IPS DF 6.9 (cell line): ENCODE measurements around the gene BANF2.
"Not testable (repeated sequence)": the region's sequence is repeated elsewhere in the genome, so short reads cannot be mapped to it uniquely, and the experiment has no call there.

Source experiments
- DNase-seq: peaks from one replicate; pipeline ENCODE4 v3.0.0-alpha.2; 2013; ENCODE audit warnings: low read depth, low spot score
- H3K27ac ChIP-seq: one replicate; pipeline ENCODE4 v1.5.1; 2013; ENCODE audit warnings: low read length, control low read depth
- H3K27me3 ChIP-seq: 2 replicates; pipeline ENCODE4 v1.6.1; 2013; ENCODE audit warnings: mild to moderate bottlenecking, low read length; ENCODE audit not compliant: control insufficient read depth, insufficient read depth
- H3K36me3 ChIP-seq: 2 replicates; pipeline ENCODE4 v1.6.1; 2013; ENCODE audit warnings: low read length; ENCODE audit not compliant: control insufficient read depth, insufficient read depth
- H3K4me1 ChIP-seq: 2 replicates; pipeline ENCODE4 v1.6.1; 2013; ENCODE audit warnings: low read length; ENCODE audit not compliant: control insufficient read depth, insufficient read depth
- H3K4me3 ChIP-seq: 2 replicates; pipeline ENCODE4 v1.5.1; 2013; ENCODE audit warnings: mild to moderate bottlenecking, low read length
- H3K9me3 ChIP-seq: 2 replicates; pipeline ENCODE4 v1.6.1; 2013; ENCODE audit warnings: low read length, inconsistent platforms; ENCODE audit not compliant: control insufficient read depth, insufficient read depth
- WGBS: extraction: QIAGEN DNeasy Blood & Tissue Kit; methylation state at CpG from one replicate; pipeline ENCODE4 v1.1.7; 2013; ENCODE audit warnings: mixed read lengths, missing lambda C conversion rate; ENCODE audit not compliant: insufficient read length, insufficient coverage; 5-methylcytosine and 5-hydroxymethylcytosine counted together

BANF2 gene

DNA sequence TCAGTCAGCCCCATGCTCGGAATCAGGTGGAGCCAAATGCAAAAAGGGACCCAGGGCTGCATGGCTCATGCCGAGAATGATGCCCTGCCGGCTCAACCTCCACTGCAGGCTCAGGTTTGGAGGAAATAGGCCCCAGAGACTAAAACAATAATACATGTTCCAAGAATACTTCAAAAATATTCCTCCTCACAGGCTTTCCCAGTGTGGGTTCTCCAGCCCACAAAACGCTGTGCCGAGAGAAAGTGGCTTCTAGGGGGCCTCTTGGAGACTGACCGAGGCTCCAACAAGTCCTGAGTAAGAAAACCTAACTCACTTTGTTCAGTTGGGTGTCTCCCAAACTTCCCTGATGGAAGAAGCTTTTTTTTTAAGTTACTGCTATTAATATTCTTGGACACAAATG is 73.9 kb downstream of the BANF2 start:
- whole genome bisulfite sequencing = no CpG with 5 or more reads among the region's 6 CpGs
- H3K4me1 ChIP-seq = no peaks in the 10 kb centered on the region
- no peak for DNase-seq

DNA sequence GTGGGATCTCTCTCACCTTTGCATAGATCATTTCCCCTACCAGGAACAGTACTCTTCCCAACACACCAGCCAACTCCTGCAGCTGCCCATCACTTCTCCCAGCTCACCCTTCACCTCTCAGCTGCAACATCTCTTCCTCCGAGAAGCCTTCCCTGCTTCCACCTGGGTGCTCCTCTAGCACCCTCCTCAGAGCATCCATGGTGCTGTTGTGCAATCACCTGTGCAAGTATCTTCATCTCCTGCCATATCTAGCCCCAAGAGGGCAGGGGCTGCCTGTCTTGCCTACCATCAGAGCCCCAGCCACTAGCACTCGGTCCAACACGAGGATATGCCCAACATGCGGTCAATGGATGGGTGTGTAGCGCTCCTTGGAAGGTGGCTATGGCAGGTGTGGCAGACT is 75.8 kb downstream of the BANF2 start:
- no CpG with 5 or more reads among the region's 5 CpGs for WGBS
- Histone ChIP-seq H3K9me3 (no peaks in the 10 kb centered on the region), H3K4me1 (no peaks in the 10 kb centered on the region)

More for the DNA sequence above, 73.9 kb downstream of the BANF2 start:
- Histone ChIP-seq H3K9me3 (no peaks in the 10 kb centered on the region), H3K4me3 (no peak overlapping the region), H3K27ac (no peak overlapping the region), H3K36me3 (no peaks in the 10 kb centered on the region), H3K27me3 (no peaks in the 10 kb centered on the region)

DNA sequence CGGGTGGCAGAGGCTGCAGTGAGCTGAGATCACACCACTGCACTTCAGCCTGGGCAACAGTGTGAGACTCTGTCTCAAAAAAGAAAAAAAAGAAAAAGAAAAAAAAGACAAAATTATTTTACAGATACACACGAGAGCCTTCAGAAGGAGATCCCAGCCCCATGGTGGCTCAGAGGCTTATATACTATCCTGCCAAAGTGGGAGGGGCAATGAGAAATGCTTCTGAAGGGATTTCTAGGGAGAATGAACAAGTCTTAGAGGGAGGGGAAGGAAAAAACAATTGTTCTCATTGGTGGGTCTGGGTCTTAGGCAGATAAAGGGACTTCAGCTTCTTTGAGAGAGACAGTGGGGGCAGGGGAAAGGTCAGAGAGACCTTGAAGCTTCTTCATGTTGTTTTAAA is 76.8 kb downstream of the BANF2 start:
- WGBS = no CpG with 5 or more reads among the region's 2 CpGs
- Histone ChIP-seq H3K4me1 (no peaks in the 10 kb centered on the region), H3K9me3 (no peaks in the 10 kb centered on the region)

More for the DNA sequence above, 75.8 kb downstream of the BANF2 start:
- no peak for DNase-seq
- Histone ChIP-seq H3K36me3 (no peaks in the 10 kb centered on the region), H3K4me3 (no peak overlapping the region), H3K27me3 (no peaks in the 10 kb centered on the region), H3K27ac (no peak overlapping the region)

DNA sequence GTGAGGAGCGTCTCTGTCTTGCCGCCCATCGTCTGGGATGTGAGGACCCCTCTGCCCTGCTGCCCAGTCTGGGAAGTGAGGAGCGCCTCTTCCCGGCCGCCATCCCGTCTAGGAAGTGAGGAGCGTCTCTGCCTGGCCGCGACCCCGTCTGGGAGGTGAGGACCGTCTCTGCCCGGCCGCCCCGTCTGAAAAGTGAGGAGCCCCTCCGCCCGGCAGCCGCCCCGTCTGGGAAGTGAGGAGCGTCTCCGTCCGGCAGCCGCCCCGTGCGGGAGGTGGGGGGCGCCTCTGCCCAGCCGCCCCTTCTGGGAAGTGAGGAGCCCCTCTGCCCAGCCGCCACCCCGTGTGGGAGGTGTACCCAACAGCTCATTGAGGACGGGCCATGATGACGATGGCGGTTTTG is 79.2 kb downstream of the BANF2 start:
- not testable (repeated sequence) for H3K9me3 ChIP-seq, H3K36me3 ChIP-seq, H3K4me3 ChIP-seq, DNase-seq, H3K27me3 ChIP-seq, H3K27ac ChIP-seq, H3K4me1 ChIP-seq
- WGBS = no CpG with 5 or more reads among the region's 32 CpGs

More for the DNA sequence above, 76.8 kb downstream of the BANF2 start:
- Histone ChIP-seq H3K4me3 (no peak overlapping the region), H3K27me3 (no peaks in the 10 kb centered on the region), H3K36me3 (no peaks in the 10 kb centered on the region), H3K27ac (no peak overlapping the region)
- no peak for DNase-seq

DNA sequence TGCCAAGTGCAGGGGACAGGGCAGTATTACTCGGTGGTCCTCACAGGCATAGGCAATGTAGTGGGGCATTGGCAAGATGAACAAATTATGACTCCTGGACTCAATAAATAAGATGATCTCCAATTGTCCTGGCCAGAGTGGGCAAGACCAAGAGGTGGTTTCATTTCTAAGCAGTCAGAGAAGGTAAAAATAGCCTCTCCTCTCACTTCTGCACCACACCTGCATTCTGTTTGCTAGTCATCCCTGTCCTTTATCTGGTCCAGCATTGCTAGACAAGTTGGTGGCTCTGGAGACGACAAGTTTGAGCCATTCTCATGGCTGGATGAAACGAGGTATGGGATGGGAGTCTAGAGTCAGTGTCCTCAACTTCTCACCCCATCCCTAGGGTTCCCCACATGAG is 83.0 kb downstream of the BANF2 start:
- H3K4me1 ChIP-seq = 0 out of 2 replicates have a peak, but pooled peaks cover 1% of the 10 kb centered on the region
- no peak overlapping the region for H3K4me3 ChIP-seq
- H3K36me3 ChIP-seq = no peaks in the 10 kb centered on the region
- no peak for DNase-seq
- no peak overlapping the region for H3K27ac ChIP-seq
- no peaks in the 10 kb centered on the region for H3K27me3 ChIP-seq
- no peaks in the 10 kb centered on the region for H3K9me3 ChIP-seq
- WGBS = no CpG with 5 or more reads among the region's 3 CpGs

DNA sequence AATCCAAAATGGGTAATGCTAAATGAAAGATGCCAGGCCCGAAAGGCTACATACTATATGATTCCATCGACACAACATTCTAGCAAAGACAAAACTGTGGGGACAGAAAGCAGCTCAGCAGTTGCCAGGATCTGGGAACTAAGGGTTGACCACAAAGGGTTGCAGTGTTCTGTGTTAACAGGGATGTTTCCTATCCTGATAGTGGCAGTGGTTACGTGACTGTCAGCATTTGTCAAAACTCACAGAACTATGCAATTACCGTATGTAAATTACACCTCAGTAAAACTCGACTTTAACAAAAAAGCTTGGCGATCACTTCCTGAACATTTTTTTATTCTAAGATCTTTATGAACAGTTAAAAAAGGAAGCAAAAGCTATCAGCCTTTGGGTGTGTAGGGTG is 83.9 kb downstream of the BANF2 start:
- whole genome bisulfite sequencing = no CpG with 5 or more reads among the region's 6 CpGs

DNA sequence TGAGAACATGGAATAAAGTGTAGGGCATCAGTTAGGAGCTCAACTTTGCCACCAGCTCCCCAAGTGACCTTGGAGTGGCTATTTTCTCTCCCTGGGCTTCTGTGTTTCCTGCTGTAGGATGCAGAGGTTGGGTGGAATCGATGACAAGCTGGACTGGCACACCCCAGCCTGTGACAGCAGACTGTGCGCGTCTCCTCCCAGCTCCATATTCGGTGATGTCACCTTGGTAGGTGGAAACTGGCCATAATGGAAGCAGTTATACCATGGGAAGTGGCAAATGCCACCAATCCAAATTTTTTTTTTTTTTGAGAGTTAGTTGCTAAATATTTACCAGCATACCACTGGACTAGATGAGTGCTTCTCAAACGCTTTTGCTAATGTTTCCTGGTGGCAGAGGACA is 85.2 kb downstream of the BANF2 start:
- no peaks in the 10 kb centered on the region for H3K27me3 ChIP-seq
- no CpG with 5 or more reads among the region's 5 CpGs for WGBS
- H3K9me3 ChIP-seq = no peaks in the 10 kb centered on the region
- H3K36me3 ChIP-seq = no peaks in the 10 kb centered on the region
- H3K4me1 ChIP-seq = 0 out of 2 replicates have a peak, but pooled peaks cover 1% of the 10 kb centered on the region
- H3K27ac ChIP-seq = no peak overlapping the region
- H3K4me3 ChIP-seq = no peak overlapping the region
- no peak for DNase-seq

More for the DNA sequence above, 83.9 kb downstream of the BANF2 start:
- Histone ChIP-seq H3K4me1 (0 out of 2 replicates have a peak, but pooled peaks cover 1% of the 10 kb centered on the region), H3K27me3 (no peaks in the 10 kb centered on the region), H3K4me3 (no peak overlapping the region), H3K9me3 (no peaks in the 10 kb centered on the region), H3K27ac (no peak overlapping the region), H3K36me3 (no peaks in the 10 kb centered on the region)
- no peak for DNase-seq
